ENCODE results near the gene CASP5. TPM values are rescaled to one million over a fixed set of nuclear protein-coding genes. Genes with fewer than 3 reads are reported as not detected.

The CASP5 gene
- total RNA-seq, 1 donor from 2014 or later, result not detected

DNA sequence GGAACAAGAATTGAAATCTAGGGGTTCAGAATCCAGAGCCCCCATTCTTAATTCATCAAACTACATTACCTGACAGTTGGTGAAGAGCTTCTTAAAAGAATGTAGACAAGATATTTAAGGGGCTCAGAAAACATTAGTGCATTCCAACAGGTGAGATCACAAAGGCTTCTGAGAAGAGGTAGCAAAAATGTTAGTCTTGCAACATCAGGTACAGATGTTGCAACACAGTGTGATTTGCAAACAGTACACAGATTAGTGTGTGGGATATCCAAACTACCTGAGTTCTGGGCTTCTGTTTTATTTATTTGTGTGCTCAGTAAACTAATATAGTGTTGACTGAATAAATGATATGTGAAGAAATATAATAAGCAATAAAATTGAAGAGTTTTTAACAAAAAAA lies 66.4 kb downstream of the CASP5 start:
- no peak for DNase-seq (ENCODE audit: low spot score)
- H3K9me3 Mint-ChIP-seq, result no peaks in the 10 kb centered on the region
- TF ChIP-seq, protein P1, sequence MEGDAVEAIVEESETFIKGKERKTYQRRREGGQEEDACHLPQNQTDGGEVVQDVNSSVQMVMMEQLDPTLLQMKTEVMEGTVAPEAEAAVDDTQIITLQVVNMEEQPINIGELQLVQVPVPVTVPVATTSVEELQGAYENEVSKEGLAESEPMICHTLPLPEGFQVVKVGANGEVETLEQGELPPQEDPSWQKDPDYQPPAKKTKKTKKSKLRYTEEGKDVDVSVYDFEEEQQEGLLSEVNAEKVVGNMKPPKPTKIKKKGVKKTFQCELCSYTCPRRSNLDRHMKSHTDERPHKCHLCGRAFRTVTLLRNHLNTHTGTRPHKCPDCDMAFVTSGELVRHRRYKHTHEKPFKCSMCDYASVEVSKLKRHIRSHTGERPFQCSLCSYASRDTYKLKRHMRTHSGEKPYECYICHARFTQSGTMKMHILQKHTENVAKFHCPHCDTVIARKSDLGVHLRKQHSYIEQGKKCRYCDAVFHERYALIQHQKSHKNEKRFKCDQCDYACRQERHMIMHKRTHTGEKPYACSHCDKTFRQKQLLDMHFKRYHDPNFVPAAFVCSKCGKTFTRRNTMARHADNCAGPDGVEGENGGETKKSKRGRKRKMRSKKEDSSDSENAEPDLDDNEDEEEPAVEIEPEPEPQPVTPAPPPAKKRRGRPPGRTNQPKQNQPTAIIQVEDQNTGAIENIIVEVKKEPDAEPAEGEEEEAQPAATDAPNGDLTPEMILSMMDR (IDR thresholded peaks at IDR 0.05), result no peak
- no peak for TF ChIP-seq EZH2 (IDR thresholded peaks at IDR 0.05)
- TF ChIP-seq EZH2phosphoT487 (IDR thresholded peaks at IDR 0.05), result no peak
- no peaks in the 10 kb centered on the region for H3F3A ChIP-seq (ENCODE audit: low read depth)
- H3K36me3 Mint-ChIP-seq, result no peaks in the 10 kb centered on the region
- H3K4me1 ChIP-seq, result no peaks in the 10 kb centered on the region
- no peak overlapping the region for H3K27ac ChIP-seq
- no peak overlapping the region for H3K4me2 ChIP-seq
- no peak overlapping the region for H3K9ac ChIP-seq
- H2AFZ ChIP-seq (replicated peaks), result no peak overlapping the region
- no peaks in the 10 kb centered on the region for H3K36me3 ChIP-seq
- H3K27me3 ChIP-seq, result no peaks in the 10 kb centered on the region
- H4K20me1 ChIP-seq (ENCODE audit: low read depth), result no peaks in the 10 kb centered on the region
- H3K4me1 Mint-ChIP-seq, result no peaks in the 10 kb centered on the region
- H3K27ac Mint-ChIP-seq, result no peak overlapping the region
- H3K79me2 ChIP-seq (ENCODE audit: low read depth), result no peaks in the 10 kb centered on the region
- H3K4me3 Mint-ChIP-seq, result no peak overlapping the region
- H3K27me3 Mint-ChIP-seq (ENCODE audit: insufficient read depth, low read depth), result no peaks in the 10 kb centered on the region
- no peaks in the 10 kb centered on the region for H3K9me3 ChIP-seq (ENCODE audit: low read depth)
- H3K4me3 ChIP-seq, result no peak overlapping the region

DNA sequence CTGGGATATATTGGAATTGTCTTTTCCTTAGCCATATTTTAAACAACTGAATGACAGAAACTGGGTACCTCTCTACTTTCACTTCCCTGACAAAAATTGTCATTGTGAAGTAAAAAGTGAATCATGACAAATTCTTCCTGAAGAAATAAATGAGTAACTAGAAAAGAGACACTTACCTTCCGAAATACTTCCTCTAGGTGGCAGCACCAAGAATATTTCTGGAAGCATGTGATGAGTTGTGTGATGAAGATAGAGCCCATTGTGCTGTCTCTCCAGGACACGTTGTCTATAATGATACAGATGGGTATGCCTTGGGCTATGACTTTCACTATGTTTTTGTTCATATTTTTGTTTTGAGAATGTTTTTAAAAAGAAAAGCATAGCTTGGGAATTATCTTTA lies 76.1 kb downstream of the CASP5 start:
- Histone ChIP-seq H3K79me2 (ENCODE audit: low read depth) (no peaks in the 10 kb centered on the region), H3K27ac (no peak overlapping the region), H2AFZ (replicated peaks) (no peak overlapping the region), H3K4me2 (no peak overlapping the region), H3K9me3 (ENCODE audit: low read depth) (no peaks in the 10 kb centered on the region), H3K4me1 (no peaks in the 10 kb centered on the region), H3K27me3 (no peaks in the 10 kb centered on the region), H3K4me3 (no peak overlapping the region), H3K36me3 (no peaks in the 10 kb centered on the region), H4K20me1 (ENCODE audit: low read depth) (no peaks in the 10 kb centered on the region), H3F3A (ENCODE audit: low read depth) (no peaks in the 10 kb centered on the region), H3K9ac (no peak overlapping the region)
- H3K9me3 Mint-ChIP-seq, result no peaks in the 10 kb centered on the region
- no peak overlapping the region for H3K27ac Mint-ChIP-seq
- H3K27me3 Mint-ChIP-seq (ENCODE audit: insufficient read depth, low read depth), result no peaks in the 10 kb centered on the region
- TF ChIP-seq, protein P1 (IDR thresholded peaks at IDR 0.05), result peak; percentile 58
- TF ChIP-seq EZH2 (IDR thresholded peaks at IDR 0.05), result no peak
- TF ChIP-seq EZH2phosphoT487 (IDR thresholded peaks at IDR 0.05), result no peak
- DNase-seq (ENCODE audit: low spot score), result peak; percentile 4
- no peaks in the 10 kb centered on the region for H3K4me1 Mint-ChIP-seq
- H3K36me3 Mint-ChIP-seq, result no peaks in the 10 kb centered on the region
- no peak overlapping the region for H3K4me3 Mint-ChIP-seq

Other genes with a start within 250 kb of the CASP5 start
- gene CASP12, start 124.7 kb downstream of the CASP5 start, total RNA-seq (ENCODE audit: low replicate concordance), result not detected in 2 replicates
- not detected in 2 replicates for gene CASP4, start 54.6 kb downstream of the CASP5 start, total RNA-seq (ENCODE audit: low replicate concordance)
- gene CASP1, start 12.0 kb upstream of the CASP5 start, total RNA-seq (ENCODE audit: low replicate concordance), result not detected in 2 replicates
- not detected in 2 replicates for gene CARD16, start 22.2 kb upstream of the CASP5 start, total RNA-seq (ENCODE audit: low replicate concordance)
- not detected in 2 replicates for gene CARD18, start 116.6 kb upstream of the CASP5 start, total RNA-seq (ENCODE audit: low replicate concordance)